H9 (cell line): ENCODE data around the gene SEBOX. TPM values are rescaled to one million over a fixed set of nuclear protein-coding genes. Genes with fewer than 3 reads are reported as not detected.
A peak's percentile ranks its signal among the peaks of the same experiment; 100 is the strongest.

Experiments used
- DNase-seq: peaks from one replicate; pipeline ENCODE4 v3.0.0-alpha.2; 2017
- H2AFZ ChIP-seq: one replicate; pipeline ENCODE4 v1.6.1; 2013; ENCODE audit warnings: mild to moderate bottlenecking, low read length, control low read depth, moderate library complexity
- H2AK5ac ChIP-seq: 2 replicates; pipeline ENCODE4 v1.6.1; 2013; ENCODE audit warnings: low read length, control low read depth, mixed read lengths; ENCODE audit not compliant: insufficient read length
- H2BK120ac ChIP-seq: one replicate; pipeline ENCODE4 v1.6.1; 2013; ENCODE audit warnings: low read depth, mild to moderate bottlenecking, low read length, control low read depth, inconsistent platforms; ENCODE audit not compliant: poor library complexity, severe bottlenecking
- H2BK12ac ChIP-seq: 2 replicates; pipeline ENCODE4 v1.6.1; 2013; ENCODE audit warnings: low read length, control low read depth, mixed read lengths, low read depth; ENCODE audit not compliant: insufficient read length
- H2BK15ac ChIP-seq: 2 replicates; pipeline ENCODE4 v1.6.1; 2013; ENCODE audit warnings: low read depth, low read length, control low read depth
- H2BK20ac ChIP-seq: one replicate; pipeline ENCODE4 v1.6.1; 2013; ENCODE audit warnings: low read depth, mild to moderate bottlenecking, low read length, control low read depth, inconsistent platforms; ENCODE audit not compliant: poor library complexity, severe bottlenecking
- H2BK5ac ChIP-seq: 2 replicates; pipeline ENCODE4 v1.6.1; 2013; ENCODE audit warnings: low read length, control low read depth, mixed read lengths; ENCODE audit not compliant: insufficient read length
- H3K14ac ChIP-seq: 2 replicates; pipeline ENCODE4 v1.6.1; 2013; ENCODE audit warnings: low read length, control low read depth; ENCODE audit not compliant: insufficient read depth
- H3K18ac ChIP-seq: 2 replicates; pipeline ENCODE4 v1.6.1; 2013; ENCODE audit warnings: low read depth, mild to moderate bottlenecking, mixed read lengths, low read length, control low read depth; ENCODE audit not compliant: insufficient read length
- H3K23ac ChIP-seq: 2 replicates; pipeline ENCODE4 v1.6.1; 2013; ENCODE audit warnings: low read length, control low read depth, mixed read lengths, low read depth; ENCODE audit not compliant: insufficient read length
- H3K23me2 ChIP-seq: 2 replicates; pipeline ENCODE4 v1.6.1; 2013; ENCODE audit warnings: low read depth, mild to moderate bottlenecking, mixed read lengths, low read length, control low read depth; ENCODE audit not compliant: insufficient read length, poor library complexity, severe bottlenecking
- H3K27ac ChIP-seq: 2 replicates; pipeline ENCODE4 v1.5.1; 2013; ENCODE audit warnings: low read length, control low read depth, mixed read lengths, low read depth; ENCODE audit not compliant: insufficient read length
- H3K27me3 ChIP-seq: 2 replicates; pipeline ENCODE4 v1.6.1; 2013; ENCODE audit warnings: low read length, control low read depth, inconsistent platforms; ENCODE audit not compliant: insufficient read depth
- H3K4ac ChIP-seq: 2 replicates; pipeline ENCODE4 v1.6.1; 2013; ENCODE audit warnings: low read depth, mild to moderate bottlenecking, control low read depth, inconsistent platforms, low read length, moderate library complexity
- H3K4me1 ChIP-seq: 2 replicates; pipeline ENCODE4 v1.6.1; 2013; ENCODE audit warnings: low read length, control low read depth, inconsistent platforms; ENCODE audit not compliant: insufficient read depth
- H3K4me2 ChIP-seq: 2 replicates; pipeline ENCODE4 v1.6.1; 2013; ENCODE audit warnings: low read length, control low read depth, mixed read lengths; ENCODE audit not compliant: insufficient read length, insufficient read depth
- H3K56ac ChIP-seq: 2 replicates; pipeline ENCODE4 v1.6.1; 2013; ENCODE audit warnings: low read depth, mild to moderate bottlenecking, mixed read lengths, low read length, control low read depth; ENCODE audit not compliant: insufficient read length
- H3K79me1 ChIP-seq: 2 replicates; pipeline ENCODE4 v1.6.1; 2013; ENCODE audit warnings: low read depth, mild to moderate bottlenecking, moderate library complexity, low read length, control low read depth, inconsistent platforms; ENCODE audit not compliant: insufficient read depth, poor library complexity, severe bottlenecking
- H3K79me2 ChIP-seq: 2 replicates; pipeline ENCODE4 v1.6.1; 2013; ENCODE audit warnings: low read length, control low read depth, inconsistent platforms; ENCODE audit not compliant: insufficient read depth
- H3K9ac ChIP-seq: 2 replicates; pipeline ENCODE4 v1.6.1; 2013; ENCODE audit warnings: low read length, control low read depth, mixed read lengths; ENCODE audit not compliant: insufficient read length; ENCODE audit errors: extremely low read depth
- H3K9me3 ChIP-seq: one replicate; pipeline ENCODE4 v1.6.1; 2013; ENCODE audit warnings: low read depth, low read length, inconsistent platforms; ENCODE audit not compliant: control insufficient read depth
- H3T11ph ChIP-seq: one replicate; pipeline ENCODE4 v1.6.1; 2013; ENCODE audit warnings: mild to moderate bottlenecking, low read length, control low read depth, inconsistent platforms
- H4K20me1 ChIP-seq: one replicate; pipeline ENCODE4 v1.6.1; 2013; ENCODE audit not compliant: control insufficient read depth, insufficient read length, insufficient read depth
- H4K5ac ChIP-seq: 2 replicates; pipeline ENCODE4 v1.6.1; 2013; ENCODE audit warnings: low read depth, mild to moderate bottlenecking, mixed read lengths, low read length, control low read depth; ENCODE audit not compliant: insufficient read length
- H4K8ac ChIP-seq: replicated peaks from 2 replicates; pipeline ENCODE4 v1.6.1; 2013; ENCODE audit warnings: low read length, control low read depth, mixed read lengths, low read depth; ENCODE audit not compliant: insufficient read length
- H4K91ac ChIP-seq: 2 replicates; pipeline ENCODE4 v1.6.1; 2013; ENCODE audit warnings: low read depth, mild to moderate bottlenecking, moderate library complexity, mixed read lengths, low read length, control low read depth; ENCODE audit not compliant: insufficient read length
- H3K27ac Mint-ChIP-seq, 3 experiments: 2 replicates in 2 of 3; 3 replicates in 1 of 3; pipeline ENCODE4 v1.8.0; 2020 to 2021; ENCODE audit warnings: mixed read lengths in 3 of 3, mild to moderate bottlenecking in 1 of 3, moderate library complexity in 1 of 3
- H3K27me3 Mint-ChIP-seq: 2 replicates; pipeline ENCODE4 v1.8.0; 2021; ENCODE audit warnings: low read depth, mild to moderate bottlenecking, moderate library complexity, mixed read lengths
- H3K36me3 Mint-ChIP-seq, 3 experiments: 2 replicates in 2 of 3; 3 replicates in 1 of 3; pipeline ENCODE4 v1.8.0; 2020 to 2021; ENCODE audit warnings: low read depth in 3 of 3, mixed read lengths in 3 of 3; ENCODE audit not compliant: insufficient read depth in 1 of 3
- H3K4me1 Mint-ChIP-seq, 2 experiments: 2 replicates each; pipeline ENCODE4 v1.8.0; 2020; ENCODE audit warnings: mixed read lengths in 2 of 2
- H3K4me3 Mint-ChIP-seq, 2 experiments: 2 replicates in 1 of 2; 3 replicates in 1 of 2; pipeline ENCODE4 v1.8.0; 2020 to 2021; ENCODE audit warnings: mild to moderate bottlenecking in 2 of 2, mixed read lengths in 2 of 2, moderate library complexity in 1 of 2
- H3K9me3 Mint-ChIP-seq, 2 experiments: 2 replicates in 1 of 2; 3 replicates in 1 of 2; pipeline ENCODE4 v1.8.0; 2020; ENCODE audit warnings: mild to moderate bottlenecking in 2 of 2, mixed read lengths in 2 of 2, moderate library complexity in 1 of 2
- CTCF ChIP-seq: fragments of 200-600 bp; sonication (generic); conservative IDR thresholded peaks from 3 replicates; pipeline ENCODE4 v1.8.0; 2021; ENCODE audit warnings: antibody characterized with exemption, mild to moderate bottlenecking
- WGBS: extraction: QIAGEN DNeasy Blood & Tissue Kit; methylation state at CpG from one replicate; pipeline ENCODE4 v1.1.7; 2013; ENCODE audit warnings: missing lambda C conversion rate, low lambda C conversion rate, mixed read lengths; ENCODE audit not compliant: insufficient read length; ENCODE audit errors: extremely low coverage; 5-methylcytosine and 5-hydroxymethylcytosine counted together
- total RNA-seq: library from RNA; stranded (reverse); gene quantifications from 2 replicates; pipeline ENCODE4 v1.2.1, GENCODE V29; 2021

SEBOX gene
- total RNA-seq, 1 experiment from 2014 or later, result not detected

DNA sequence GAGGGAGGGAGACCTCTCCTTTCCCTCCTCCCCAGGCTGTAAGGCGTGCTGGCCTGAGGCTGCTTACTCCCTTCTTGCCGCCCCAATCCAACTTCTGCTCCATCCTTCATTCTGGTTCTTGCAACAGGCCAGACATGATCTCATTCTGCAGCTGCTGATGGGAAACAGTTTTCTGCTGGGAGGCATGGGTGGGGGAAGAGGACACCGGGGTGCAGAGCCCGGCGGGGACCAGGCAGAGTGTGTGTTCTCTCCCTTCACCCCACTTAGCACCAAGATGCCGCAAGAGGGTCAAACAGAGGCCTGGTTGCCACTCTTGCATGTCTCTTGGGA is 7.9 kb upstream of the SEBOX start:
- H3K23ac ChIP-seq, result no peak overlapping the region
- H3K9me3 ChIP-seq, result no peaks in the 10 kb centered on the region
- no peak for TF ChIP-seq CTCF
- H2BK12ac ChIP-seq, result no peak overlapping the region
- peaks cover 2% of the 10 kb centered on the region for H4K20me1 ChIP-seq
- H2AFZ ChIP-seq, result no peak overlapping the region
- H2BK120ac ChIP-seq, result no peak overlapping the region
- H4K8ac ChIP-seq, result no peak overlapping the region
- H3K27me3 ChIP-seq, result peaks cover 12% of the 10 kb centered on the region; the same call in 1 of the 2 replicates
- no peak overlapping the region for H2BK5ac ChIP-seq
- H3K27ac ChIP-seq, result no peak overlapping the region
- H3K4ac ChIP-seq, result no peak overlapping the region
- WGBS, result no CpG with 5 or more reads among the region's 6 CpGs
- peak overlapping the region; percentile 53 for H3K4me2 ChIP-seq
- peaks cover 10% of the 10 kb centered on the region for H3K23me2 ChIP-seq
- no peak overlapping the region for H3T11ph ChIP-seq
- H3K4me1 ChIP-seq, result peaks cover 2% of the 10 kb centered on the region; the same call in 1 of the 2 replicates
- H2BK15ac ChIP-seq, result no peak overlapping the region
- H2BK20ac ChIP-seq, result no peak overlapping the region
- H3K56ac ChIP-seq, result no peak overlapping the region
- no peaks in the 10 kb centered on the region for H3K79me1 ChIP-seq
- peaks cover 14 to 21% of the 10 kb centered on the region in 2 experiments for H3K4me1 Mint-ChIP-seq
- no peak overlapping the region for H3K18ac ChIP-seq
- H4K5ac ChIP-seq, result no peak overlapping the region
- no peak for DNase-seq
- H3K27me3 Mint-ChIP-seq, result peaks cover 48% of the 10 kb centered on the region
- no peaks in the 10 kb centered on the region; a peak in 2 of 5 replicates for H3K9me3 Mint-ChIP-seq
- no peak overlapping the region for H3K27ac Mint-ChIP-seq
- peak overlapping the region; percentile 57 to 83 for H3K4me3 Mint-ChIP-seq
- no peaks in the 10 kb centered on the region for H3K79me2 ChIP-seq
- H2AK5ac ChIP-seq, result no peak overlapping the region
- no peak overlapping the region for H3K9ac ChIP-seq
- H3K14ac ChIP-seq, result no peak overlapping the region
- H4K91ac ChIP-seq, result no peak overlapping the region
- peaks cover 0 to 6% (median 2%) of the 10 kb centered on the region in 3 experiments; a peak in 3 of 7 replicates for H3K36me3 Mint-ChIP-seq
